HCT116 (cell line): ENCODE data around the gene LRFN2. TPM values are rescaled to one million over a fixed set of nuclear protein-coding genes. Genes with fewer than 3 reads are reported as not detected.

Experiments used
- ATAC-seq: fragments of 200-7000 bp; cut with Tn5 transposase; 2 replicates; pipeline ENCODE4 v1.9.1; 2020; ENCODE audit warnings: mild to moderate bottlenecking, moderate library complexity
- BruUV-seq: library from RNA; stranded (reverse); fragments of 400-500 nt; replicated peaks from 2 replicates; lab custom pipeline; 2021; lab: Mats Ljungman, UMichigan
- CTCF ChIA-PET: fragments of 300-600 bp; sonication (Branson Sonifier 250); formaldehyde crosslinking; loops from one replicate; lab custom pipeline; 2021; ENCODE audit warnings: antibody characterized with exemption; lab: Charles Lee
- POLR2A ChIA-PET: fragments of 300-600, 350-600 bp; sonication (Branson Sonifier 250); formaldehyde crosslinking; loops from one replicate; lab custom pipeline; 2021; ENCODE audit warnings: antibody characterized with exemption; lab: Charles Lee
- RAD21 ChIA-PET, 2 experiments: fragments of 300-600 bp; sonication (Branson Sonifier 250); formaldehyde crosslinking; loops; one replicate each; lab custom pipeline; 2023; ENCODE audit warnings: low total read pairs in 2 of 2; ENCODE audit not compliant: uncharacterized antibody in 2 of 2, unreplicated experiment in 2 of 2, low non-redundant PET in 1 of 2; lab: Charles Lee
- DNase-seq: peaks from one replicate; pipeline ENCODE4 v3.0.0-alpha.2; 2010; ENCODE audit warnings: low read depth, low spot score
- H2AFZ ChIP-seq: fragments of 200-600 bp; shearing (Covaris generic), sonication (generic); 2 replicates; pipeline ENCODE4 v1.6.1; 2017; ENCODE audit warnings: low read depth, mixed run types, mixed read lengths, antibody characterized with exemption, low read length; ENCODE audit not compliant: poor library complexity, severe bottlenecking
- H3K27ac ChIP-seq: 2 replicates; pipeline ENCODE4 v1.5.1; 2012; ENCODE audit warnings: low read depth, low read length
- H3K27me3 ChIP-seq: fragments of 200-600 bp; sonication (generic); 2 replicates; pipeline ENCODE4 v1.6.1; 2016; ENCODE audit warnings: mixed run types, low read length, mixed read lengths; ENCODE audit not compliant: insufficient read depth
- H3K36me3 ChIP-seq, 2 experiments: fragments of 200-500 bp in 1 of 2; fragments of 200-600 bp in 1 of 2; sonication (Bioruptor generic) in 1 of 2; sonication (generic) in 1 of 2; 2 replicates each; pipeline versions ENCODE4 v1.5.1 to v1.6.1; 2014 to 2016; ENCODE audit warnings: low read length in 2 of 2, inconsistent platforms in 1 of 2, mixed read lengths in 1 of 2, mixed run types in 1 of 2; ENCODE audit not compliant: insufficient read depth in 2 of 2, control insufficient read depth in 1 of 2
- H3K4me1 ChIP-seq, 2 experiments: fragments of 200-600 bp in 1 of 2; sonication (generic) in 1 of 2; 2 replicates each; pipeline versions ENCODE4 v1.5.1 to v1.6.1; 2012 to 2017; ENCODE audit warnings: low read length in 2 of 2, inconsistent platforms in 1 of 2, mild to moderate bottlenecking in 1 of 2, mixed read lengths in 1 of 2, mixed run types in 1 of 2, moderate library complexity in 1 of 2; ENCODE audit not compliant: insufficient read depth in 2 of 2, control insufficient read depth in 1 of 2
- H3K4me2 ChIP-seq: fragments of 200-600 bp; sonication (generic); 2 replicates; pipeline ENCODE4 v1.6.1; 2017; ENCODE audit warnings: mixed run types, low read length, mixed read lengths
- H3K4me3 ChIP-seq, 2 experiments: fragments of 200-600 bp in 1 of 2; sonication (generic) in 1 of 2; replicated peaks in 1 of 2; 2 replicates each; pipeline ENCODE4 v1.5.1; 2011 to 2016; ENCODE audit warnings: low read length in 2 of 2, control low read depth in 1 of 2, low read depth in 1 of 2, mild to moderate bottlenecking in 1 of 2, mixed read lengths in 1 of 2, mixed run types in 1 of 2
- H3K79me2 ChIP-seq: fragments of 200-600 bp; sonication (generic); 2 replicates; pipeline ENCODE4 v1.6.1; 2017; ENCODE audit warnings: mild to moderate bottlenecking, mixed run types, low read length, moderate library complexity, mixed read lengths; ENCODE audit not compliant: insufficient read depth
- H3K9ac ChIP-seq: fragments of 200-600 bp; sonication (generic); 2 replicates; pipeline ENCODE4 v1.6.1; 2016; ENCODE audit warnings: low read length, mixed read lengths
- H3K9me2 ChIP-seq: fragments of 200-600 bp; sonication (generic), shearing (Covaris generic); 2 replicates; pipeline ENCODE4 v1.6.1; 2017; ENCODE audit warnings: mixed run types, mild to moderate bottlenecking, moderate library complexity; ENCODE audit not compliant: insufficient read depth
- H3K9me3 ChIP-seq, 2 experiments: fragments of 200-500 bp in 1 of 2; fragments of 200-600 bp in 1 of 2; sonication (Bioruptor generic) in 1 of 2; sonication (generic) in 1 of 2; 2 replicates each; pipeline ENCODE4 v1.6.1; 2014 to 2017; ENCODE audit warnings: low read length in 2 of 2, mixed read lengths in 2 of 2, inconsistent platforms in 1 of 2, low read depth in 1 of 2, mild to moderate bottlenecking in 1 of 2, mixed run types in 1 of 2, moderate library complexity in 1 of 2; ENCODE audit not compliant: control insufficient read depth in 1 of 2, insufficient read depth in 1 of 2
- H4K20me1 ChIP-seq: fragments of 200-600 bp; sonication (generic), shearing (Covaris generic); 2 replicates; pipeline ENCODE4 v1.6.1; 2017; ENCODE audit warnings: mixed run types, mild to moderate bottlenecking, moderate library complexity; ENCODE audit not compliant: insufficient read depth
- CBX3 ChIP-seq: IDR thresholded peaks from 2 replicates; pipeline ENCODE4 v1.6.1; 2012; ENCODE audit warnings: low read depth
- CEBPB ChIP-seq: IDR thresholded peaks from 2 replicates; pipeline ENCODE4 v1.6.1; 2012; ENCODE audit warnings: low read depth
- CTCF ChIP-seq, 3 experiments: fragments of 200-600 bp in 1 of 3; sonication (generic) in 1 of 3; IDR thresholded peaks in 2 of 3; conservative IDR thresholded peaks in 1 of 3; 2 replicates each; pipeline ENCODE4 v1.5.1; 2012 to 2017; ENCODE audit warnings: low read depth in 2 of 3, low read length in 2 of 3, antibody characterized with exemption in 1 of 3, borderline replicate concordance in 1 of 3, control low read depth in 1 of 3, mild to moderate bottlenecking in 1 of 3, mixed read lengths in 1 of 3, mixed run types in 1 of 3, moderate library complexity in 1 of 3; ENCODE audit not compliant: insufficient read depth in 1 of 3
- EGR1 ChIP-seq: IDR thresholded peaks from 2 replicates; pipeline ENCODE4 v1.6.1; 2012; ENCODE audit warnings: low read depth
- ELF1 ChIP-seq: IDR thresholded peaks from 2 replicates; pipeline ENCODE4 v1.6.1; 2012; ENCODE audit warnings: low read depth, borderline replicate concordance
- EZH2 ChIP-seq: fragments of 200-600 bp; sonication (generic); IDR thresholded peaks from 2 replicates; pipeline ENCODE4 v1.6.1; 2017; ENCODE audit warnings: antibody characterized with exemption, mixed run types
- EZH2phosphoT487 ChIP-seq: fragments of 200-600 bp; IDR thresholded peaks from 2 replicates; pipeline ENCODE4 v1.6.1; 2018; ENCODE audit warnings: antibody characterized with exemption, borderline replicate concordance
- JUND ChIP-seq: IDR thresholded peaks from 2 replicates; pipeline ENCODE4 v1.6.1; 2012
- POLR2A ChIP-seq: IDR thresholded peaks from 2 replicates; pipeline ENCODE4 v1.7.0; 2011; ENCODE audit warnings: borderline replicate concordance; ENCODE audit not compliant: insufficient read depth, insufficient read length; ENCODE audit errors: extremely low read depth
- SP1 ChIP-seq: IDR thresholded peaks from 2 replicates; pipeline ENCODE4 v1.6.1; 2012; ENCODE audit warnings: low read depth
- TCF7L2 ChIP-seq: IDR thresholded peaks from 2 replicates; pipeline ENCODE4 v1.7.0; 2011; ENCODE audit warnings: borderline replicate concordance, inconsistent platforms; ENCODE audit not compliant: insufficient read depth, insufficient read length; ENCODE audit errors: extremely low read depth
- ZNF274 ChIP-seq: fragments of 200-500 bp; sonication (Bioruptor generic); IDR thresholded peaks from 2 replicates; pipeline ENCODE4 v1.6.1; 2014; ENCODE audit warnings: mild to moderate bottlenecking, low read depth, low read length, inconsistent platforms
- intact Hi-C: fragments of 100-400 bp; cut with micrococcal nuclease; formaldehyde crosslinking; loops from 2 replicates; pipeline ENCODE4 v1.10.0; 2022
- total RNA-seq: library from RNA; stranded (reverse); gene quantifications from one replicate; pipeline ENCODE4 v1.2.1, GENCODE V29; 2021; ENCODE audit not compliant: unreplicated experiment
- TF ChIP-seq, protein P1 (sequence below): IDR thresholded peaks from 2 replicates; pipeline ENCODE4 v1.6.1; 2012

LRFN2 gene
- total RNA-seq, 1 experiment from 2014 or later: not detected

DNA sequence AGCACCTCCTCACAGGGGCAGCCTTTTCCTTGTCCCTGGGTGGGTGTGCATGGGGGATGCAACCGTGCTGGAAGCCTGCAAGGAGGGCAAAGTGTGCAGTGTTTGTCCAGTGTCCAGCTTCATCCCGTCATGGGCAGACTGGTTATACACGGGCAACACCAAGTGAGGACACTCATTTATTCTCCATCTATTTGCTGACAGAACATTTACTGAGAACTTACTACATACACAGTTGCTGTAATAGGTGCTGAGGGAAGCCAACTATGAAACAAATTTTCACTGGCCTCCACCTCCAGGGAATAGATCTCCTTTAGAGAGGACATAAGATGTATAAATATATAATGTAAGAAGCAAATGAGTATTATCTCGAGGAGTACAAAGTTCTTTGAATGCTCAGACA lies 136.7 kb downstream of the LRFN2 start:
- ChIA-PET CTCF (no interaction called here), POLR2A (no interaction called here), RAD21 (no interaction called here)
- H3K4me2 ChIP-seq: no peak overlapping the region
- TF ChIP-seq ZNF274 (no peak), SP1 (no peak), EZH2phosphoT487 (no peak), JUND (no peak), CEBPB (no peak), POLR2A (no peak)
- TF ChIP-seq, protein P1, sequence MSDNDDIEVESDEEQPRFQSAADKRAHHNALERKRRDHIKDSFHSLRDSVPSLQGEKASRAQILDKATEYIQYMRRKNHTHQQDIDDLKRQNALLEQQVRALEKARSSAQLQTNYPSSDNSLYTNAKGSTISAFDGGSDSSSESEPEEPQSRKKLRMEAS: no peak
- intact Hi-C loops: no loop called here
- H3K9me3 ChIP-seq: no peaks in the 10 kb centered on the region
- no peaks in the 10 kb centered on the region for H3K79me2 ChIP-seq
- H3K4me1 ChIP-seq: no peaks in the 10 kb centered on the region
- H3K27me3 ChIP-seq: peaks cover 61% of the 10 kb centered on the region
- no peak for DNase-seq
- no peaks in the 10 kb centered on the region for H3K36me3 ChIP-seq
- H3K9ac ChIP-seq: no peak overlapping the region
- no peaks in the 10 kb centered on the region for H3K9me2 ChIP-seq
- no peak for ATAC-seq
- no peaks in the 10 kb centered on the region for H4K20me1 ChIP-seq
- no peak overlapping the region for H2AFZ ChIP-seq
- BruUV-seq: no TSS peak
- no peak overlapping the region for H3K4me3 ChIP-seq
- no peak overlapping the region for H3K27ac ChIP-seq

GRCh38 chr6:40444811-40445210 lies 142.4 kb downstream of the LRFN2 start:
- Histone ChIP-seq H3K4me1 (no peaks in the 10 kb centered on the region), H4K20me1 (no peaks in the 10 kb centered on the region), H3K27ac (no peak overlapping the region), H3K79me2 (no peaks in the 10 kb centered on the region)
- intact Hi-C loops: no loop called here
- CTCF ChIA-PET: no interaction called here
- TF ChIP-seq EZH2 (no peak), ELF1 (no peak), EGR1 (no peak), CBX3 (no peak), POLR2A (no peak), TCF7L2 (no peak), CTCF (IDR thresholded peaks at IDR 0.05 in 2 of 3, conservative IDR thresholded peaks at IDR 0.05 in 1 of 3; ENCODE audit: borderline replicate concordance in 1 of 3, insufficient read depth in 1 of 3, low read depth in 2 of 3, low read length in 2 of 3) (no peak)
- TF ChIP-seq, all 23 proteins: peak for 0
- RAD21 ChIA-PET: no interaction called here
- ATAC-seq (no peak), DNase-seq (no peak)
- no peaks in the 10 kb centered on the region for H3K36me3 ChIP-seq
- BruUV-seq: no TSS peak
- no peak overlapping the region for H2AFZ ChIP-seq
- no peak overlapping the region for H3K4me3 ChIP-seq
- POLR2A ChIA-PET: no interaction called here
- no peak overlapping the region for H3K4me2 ChIP-seq
- H3K9me2 ChIP-seq: no peaks in the 10 kb centered on the region
- H3K9me3 ChIP-seq: no peaks in the 10 kb centered on the region
- H3K9ac ChIP-seq: no peak overlapping the region
- H3K27me3 ChIP-seq: peaks cover 22% of the 10 kb centered on the region
